Activated naive CD8-positive, alpha-beta T cell (primary cell): ENCODE data around the gene UBR4.
"Not testable (repeated sequence)": the region's sequence is repeated elsewhere in the genome, so short reads cannot be mapped to it uniquely, and the experiment has no call there.

Experiments used
- H3K27ac Mint-ChIP-seq: one replicate; pipeline ENCODE4 v1.8.0; 2021; ENCODE audit warnings: mixed read lengths
- H3K27me3 Mint-ChIP-seq: one replicate; pipeline ENCODE4 v1.8.0; 2021; ENCODE audit warnings: mixed read lengths
- H3K36me3 Mint-ChIP-seq: one replicate; pipeline ENCODE4 v1.8.0; 2021; ENCODE audit warnings: mixed read lengths
- H3K4me1 Mint-ChIP-seq: one replicate; pipeline ENCODE4 v1.8.0; 2021; ENCODE audit warnings: low read depth, mixed read lengths
- H3K4me3 Mint-ChIP-seq: one replicate; pipeline ENCODE4 v1.8.0; 2021; ENCODE audit warnings: mild to moderate bottlenecking, mixed read lengths
- H3K9me3 Mint-ChIP-seq: one replicate; pipeline ENCODE4 v1.8.0; 2021; ENCODE audit warnings: low read depth, mixed read lengths

Gene UBR4

DNA sequence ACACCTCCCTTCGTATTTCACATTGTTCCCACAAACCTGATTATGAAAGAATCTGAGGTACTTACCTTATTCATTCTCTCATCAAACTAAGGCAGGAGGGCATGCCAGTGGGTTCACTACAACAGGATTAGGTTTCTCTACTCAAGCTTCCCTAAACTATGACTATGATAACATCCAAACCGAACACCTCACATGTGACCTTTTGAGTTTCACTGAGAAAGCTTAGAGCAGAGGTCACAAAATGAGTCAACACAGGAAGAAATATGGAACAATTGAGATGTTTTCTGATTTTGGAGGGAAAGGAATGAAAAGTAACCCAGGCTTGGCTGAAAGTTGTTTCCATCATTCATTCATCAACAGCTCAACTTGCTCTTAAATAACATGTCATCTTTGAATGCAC lies 24.1 kb downstream of the UBR4 start:
- Mint-ChIP-seq H3K27me3 (no peaks in the 10 kb centered on the region), H3K9me3 (no peaks in the 10 kb centered on the region), H3K4me3 (peak overlapping the region; percentile 24), H3K27ac (peak overlapping the region; percentile 92), H3K36me3 (peaks cover 32% of the 10 kb centered on the region), H3K4me1 (peaks cover 21% of the 10 kb centered on the region)

DNA sequence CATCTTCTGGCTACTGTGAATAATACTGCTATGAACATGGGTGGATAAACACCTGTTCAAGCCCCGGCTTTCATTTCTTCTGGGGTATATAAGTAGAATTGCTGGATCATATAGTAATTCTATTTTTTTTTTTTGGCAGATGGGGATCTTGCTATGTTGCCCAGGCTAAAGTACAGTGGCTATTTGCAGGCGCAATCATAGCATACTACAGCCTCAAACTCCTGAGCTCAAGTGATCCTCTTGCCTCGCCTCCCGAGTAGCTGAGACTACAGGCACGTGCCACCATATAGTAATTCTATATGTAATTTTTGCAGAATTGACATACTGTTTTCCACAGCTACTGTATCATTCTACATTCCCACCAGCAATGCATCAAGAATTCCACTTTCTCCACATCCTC lies 27.8 kb downstream of the UBR4 start:
- Mint-ChIP-seq H3K27ac (no peak overlapping the region), H3K27me3 (no peaks in the 10 kb centered on the region), H3K4me3 (no peak overlapping the region), H3K4me1 (peaks cover 40% of the 10 kb centered on the region), H3K36me3 (peaks cover 30% of the 10 kb centered on the region), H3K9me3 (no peaks in the 10 kb centered on the region)

DNA sequence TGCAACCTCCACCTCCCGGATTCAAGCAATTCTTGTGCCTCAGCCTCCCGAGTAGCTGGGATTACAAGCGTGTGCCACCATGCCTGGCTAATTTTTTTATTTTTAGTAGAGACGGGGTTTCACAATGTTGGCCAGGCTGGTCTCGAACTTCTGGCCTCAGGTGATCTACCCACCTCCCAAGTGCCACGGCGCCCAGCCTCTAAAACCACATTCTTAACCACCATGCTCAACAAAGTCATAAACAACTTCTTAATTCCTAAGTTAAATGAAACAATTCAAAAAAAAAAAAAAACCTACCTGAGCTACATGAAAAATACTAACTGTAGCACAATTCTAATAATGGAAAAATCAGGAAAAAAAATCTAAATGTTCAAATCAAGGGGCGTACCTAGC lies 29.8 kb downstream of the UBR4 start:
- Mint-ChIP-seq H3K27ac (peak overlapping the region; percentile 82), H3K36me3 (peaks cover 23% of the 10 kb centered on the region), H3K4me1 (peaks cover 28% of the 10 kb centered on the region)
- not testable (repeated sequence) for H3K9me3 Mint-ChIP-seq, H3K27me3 Mint-ChIP-seq, H3K4me3 Mint-ChIP-seq

DNA sequence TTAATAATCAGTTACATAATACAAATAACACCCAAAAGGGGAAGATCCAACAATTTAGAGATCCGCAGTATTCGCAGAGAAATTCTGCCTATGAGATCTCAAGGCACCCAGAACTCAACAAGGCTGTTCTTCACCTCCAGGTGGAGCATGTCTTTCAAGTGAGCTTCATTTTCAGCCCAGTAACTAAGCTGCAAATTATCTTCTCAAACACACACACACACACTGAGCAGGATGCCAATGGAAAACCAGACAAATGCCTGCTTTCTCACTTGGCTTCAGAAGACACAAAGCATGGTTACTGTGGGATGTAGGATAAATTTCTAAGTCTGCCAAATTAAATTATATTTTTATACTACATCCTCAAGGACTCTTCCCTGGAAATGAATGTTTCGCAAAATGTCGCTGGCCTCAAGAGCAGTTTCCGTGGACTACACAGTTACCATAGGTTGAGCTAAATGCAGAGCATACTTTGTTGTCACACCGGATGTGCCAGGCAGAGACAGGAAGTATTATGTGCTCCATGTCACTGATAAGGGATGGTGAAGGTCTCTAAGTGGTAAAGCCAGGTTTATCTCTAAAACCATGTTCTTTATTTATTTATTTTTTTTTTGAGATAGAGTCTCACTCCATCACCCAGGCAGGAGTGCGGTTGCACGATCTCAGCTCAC lies 30.3 kb downstream of the UBR4 start:
- peaks cover 25% of the 10 kb centered on the region for H3K4me1 Mint-ChIP-seq
- no peaks in the 10 kb centered on the region for H3K27me3 Mint-ChIP-seq
- peak overlapping the region; percentile 82 for H3K27ac Mint-ChIP-seq
- H3K4me3 Mint-ChIP-seq: peak overlapping the region; percentile 31
- H3K36me3 Mint-ChIP-seq: peaks cover 23% of the 10 kb centered on the region
- no peaks in the 10 kb centered on the region for H3K9me3 Mint-ChIP-seq

DNA sequence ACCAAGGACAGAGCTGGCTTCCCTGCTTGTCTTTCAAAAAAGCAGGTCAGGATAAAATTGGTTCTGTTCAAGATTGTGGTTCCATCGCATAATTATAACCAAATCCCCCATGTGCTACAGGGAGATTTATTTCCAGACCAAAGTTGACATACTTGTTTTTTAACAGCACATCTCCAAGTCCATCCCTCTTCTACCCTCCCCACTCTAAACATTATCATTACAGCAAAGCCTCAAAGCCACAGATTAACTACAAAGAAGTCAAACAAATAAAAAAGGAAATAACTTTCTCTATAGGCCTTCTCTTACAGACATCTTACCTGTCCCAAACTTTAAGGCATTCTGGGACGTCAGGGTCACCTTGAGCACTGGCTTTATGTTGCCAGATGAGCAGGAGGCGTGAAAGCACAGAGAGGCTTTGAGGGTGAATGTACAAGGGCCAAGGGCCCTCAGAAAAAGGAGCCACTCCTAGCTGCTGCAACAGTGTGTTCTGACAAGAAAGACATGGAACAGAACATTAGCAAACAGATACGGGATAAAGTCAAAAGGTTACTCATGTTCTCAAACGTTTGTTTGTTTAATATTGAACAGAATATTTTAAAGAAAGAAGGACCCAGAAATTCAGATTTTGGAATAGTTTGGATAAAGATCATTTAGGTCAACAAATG lies 31.2 kb downstream of the UBR4 start:
- Mint-ChIP-seq H3K36me3 (peaks cover 22% of the 10 kb centered on the region), H3K4me3 (no peak overlapping the region), H3K4me1 (peaks cover 23% of the 10 kb centered on the region), H3K9me3 (no peaks in the 10 kb centered on the region), H3K27me3 (no peaks in the 10 kb centered on the region), H3K27ac (peak overlapping the region; percentile 82)

DNA sequence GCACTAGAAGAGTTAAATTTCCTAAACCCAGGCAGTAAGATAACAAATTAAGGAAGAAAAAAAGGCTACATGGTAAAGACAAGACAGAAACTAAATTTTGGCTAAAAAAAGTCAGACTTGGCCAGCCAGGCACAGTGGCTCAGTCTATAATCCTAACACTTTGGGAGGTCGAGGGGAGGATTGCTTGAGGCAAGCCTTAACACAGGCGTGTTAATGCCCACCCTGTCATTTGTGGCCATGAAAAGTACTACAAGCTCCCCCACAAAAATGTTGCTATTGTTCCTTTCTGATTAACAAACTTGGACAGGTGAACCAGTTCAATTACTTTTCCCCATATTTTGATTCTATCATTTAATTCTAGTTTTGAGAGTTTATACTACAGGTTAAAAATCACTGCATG lies 32.3 kb downstream of the UBR4 start:
- H3K4me3 Mint-ChIP-seq: no peak overlapping the region
- H3K36me3 Mint-ChIP-seq: peaks cover 19% of the 10 kb centered on the region
- H3K27ac Mint-ChIP-seq: no peak overlapping the region
- H3K4me1 Mint-ChIP-seq: peaks cover 23% of the 10 kb centered on the region
- no peaks in the 10 kb centered on the region for H3K27me3 Mint-ChIP-seq
- no peaks in the 10 kb centered on the region for H3K9me3 Mint-ChIP-seq

DNA sequence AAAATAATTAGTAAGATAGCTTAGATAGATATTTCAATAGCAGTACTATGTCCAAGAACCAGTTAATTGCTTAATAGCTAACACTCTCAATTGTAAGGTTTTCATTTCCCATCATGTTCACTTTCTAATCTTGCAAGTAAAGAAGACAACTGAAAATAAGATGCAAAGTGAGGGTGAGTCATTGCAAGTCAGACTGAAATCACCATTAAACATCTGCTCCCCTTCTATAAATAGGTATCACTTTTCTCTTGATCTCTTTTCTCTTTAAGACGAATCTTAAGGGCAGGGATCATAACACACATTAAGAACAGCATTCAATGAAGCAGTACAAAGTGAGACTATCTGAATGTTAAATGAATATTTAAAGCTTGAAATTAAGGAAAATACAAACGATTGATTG lies 40.4 kb downstream of the UBR4 start:
- Mint-ChIP-seq H3K36me3 (peaks cover 15% of the 10 kb centered on the region), H3K4me1 (peaks cover 12% of the 10 kb centered on the region), H3K27ac (peak overlapping the region; percentile 92), H3K9me3 (no peaks in the 10 kb centered on the region), H3K27me3 (no peaks in the 10 kb centered on the region), H3K4me3 (peak overlapping the region; percentile 59)

DNA sequence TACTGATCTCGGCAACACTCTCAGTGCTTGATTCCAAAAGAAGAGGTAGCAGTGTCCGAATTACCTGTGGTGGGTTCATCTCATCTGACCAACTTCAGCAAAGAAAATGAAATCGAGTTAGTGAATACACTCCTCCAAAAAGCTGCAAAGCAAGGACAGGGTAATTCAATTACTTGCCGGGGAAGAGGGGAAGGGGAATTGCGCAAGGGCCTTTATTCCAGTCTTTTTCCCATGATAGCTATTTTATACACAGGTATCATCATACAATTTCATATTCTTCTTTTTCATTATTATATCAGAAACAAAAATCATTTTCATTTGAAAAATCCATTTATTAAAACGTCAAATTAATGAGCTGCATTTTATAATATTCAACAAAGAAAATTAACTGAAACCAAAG lies 42.9 kb downstream of the UBR4 start:
- Mint-ChIP-seq H3K4me1 (peaks cover 12% of the 10 kb centered on the region), H3K27ac (no peak overlapping the region), H3K36me3 (peaks cover 12% of the 10 kb centered on the region), H3K4me3 (no peak overlapping the region), H3K27me3 (no peaks in the 10 kb centered on the region), H3K9me3 (no peaks in the 10 kb centered on the region)

DNA sequence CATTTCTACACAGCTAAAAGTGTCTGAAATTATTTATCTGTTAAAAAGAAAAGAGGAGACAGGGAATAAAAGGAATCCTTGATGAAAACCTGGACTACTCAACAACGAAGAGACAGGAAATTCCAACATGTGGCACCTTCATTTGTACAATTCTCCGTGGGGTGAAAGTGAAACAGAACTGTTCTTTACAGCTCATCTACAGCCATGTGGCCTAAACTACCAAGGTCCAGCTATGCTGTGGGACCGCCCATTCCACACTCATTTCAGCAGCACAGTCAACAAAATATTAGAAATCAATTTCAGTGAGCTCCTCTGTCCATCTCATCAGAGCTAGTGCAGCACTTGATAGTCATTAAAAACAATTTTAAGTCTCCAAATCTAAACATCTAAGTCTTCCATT lies 44.0 kb downstream of the UBR4 start:
- Mint-ChIP-seq H3K4me1 (peaks cover 12% of the 10 kb centered on the region), H3K4me3 (no peak overlapping the region), H3K27ac (peak overlapping the region; percentile 38), H3K36me3 (peaks cover 12% of the 10 kb centered on the region), H3K9me3 (no peaks in the 10 kb centered on the region), H3K27me3 (no peaks in the 10 kb centered on the region)

DNA sequence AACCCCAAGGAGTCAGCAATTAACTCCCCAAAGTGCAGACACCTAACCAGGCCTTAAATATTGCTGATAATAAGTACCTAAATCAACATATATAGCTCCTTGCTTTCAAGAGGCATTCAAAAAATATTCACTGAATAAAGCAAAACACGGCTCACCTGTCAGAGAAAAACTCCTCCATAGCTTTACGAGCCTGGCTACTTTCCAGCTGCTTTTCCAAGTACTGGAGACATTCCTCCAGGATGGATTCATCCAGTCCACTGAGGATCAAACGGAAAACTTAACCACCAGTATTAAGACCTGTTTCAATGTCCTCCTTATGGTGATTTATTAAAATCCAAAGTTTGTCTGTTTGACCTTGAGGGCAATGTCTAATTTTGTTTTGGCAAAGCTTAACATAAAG lies 44.6 kb downstream of the UBR4 start:
- no peak overlapping the region for H3K27ac Mint-ChIP-seq
- peaks cover 10% of the 10 kb centered on the region for H3K4me1 Mint-ChIP-seq
- H3K9me3 Mint-ChIP-seq: no peaks in the 10 kb centered on the region
- H3K36me3 Mint-ChIP-seq: peaks cover 10% of the 10 kb centered on the region
- H3K4me3 Mint-ChIP-seq: no peak overlapping the region
- H3K27me3 Mint-ChIP-seq: no peaks in the 10 kb centered on the region

DNA sequence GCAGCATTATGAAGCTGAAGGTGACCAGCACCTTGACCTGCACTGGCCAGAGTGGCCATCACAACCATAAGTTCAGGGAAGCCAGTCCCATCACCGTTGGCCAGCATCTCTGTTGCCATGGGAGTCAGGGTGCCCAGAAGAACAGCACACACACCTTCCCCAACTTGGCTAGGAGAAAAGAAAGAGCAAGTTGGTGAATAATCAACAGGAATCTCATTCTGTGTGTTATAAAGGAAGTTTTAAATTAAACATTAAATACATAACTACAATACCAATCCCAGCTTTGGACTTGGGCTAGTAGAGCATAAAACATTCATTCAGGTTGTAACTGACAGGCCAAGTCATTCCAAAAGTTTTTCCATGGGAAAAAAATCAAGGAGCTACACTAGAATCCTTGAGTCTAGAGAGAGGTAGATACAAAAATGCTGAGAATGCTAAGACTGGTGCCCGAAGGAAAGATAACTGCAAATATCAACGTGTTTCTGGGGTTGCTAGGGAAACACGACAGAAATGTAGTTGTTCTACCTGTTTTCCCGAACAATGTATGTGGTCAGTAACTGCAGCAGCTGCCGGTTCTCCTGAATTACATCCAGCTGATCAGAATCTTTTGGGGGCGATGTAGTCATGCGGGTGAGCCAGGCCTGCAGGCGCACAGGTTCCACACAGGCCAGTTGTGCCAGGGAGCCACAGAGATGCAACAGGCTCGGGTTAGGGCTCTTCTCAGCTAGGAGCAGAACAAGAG lies 45.6 kb downstream of the UBR4 start:
- Mint-ChIP-seq H3K36me3 (peaks cover 9% of the 10 kb centered on the region), H3K27ac (peak overlapping the region; percentile 16), H3K4me3 (no peak overlapping the region)

DNA sequence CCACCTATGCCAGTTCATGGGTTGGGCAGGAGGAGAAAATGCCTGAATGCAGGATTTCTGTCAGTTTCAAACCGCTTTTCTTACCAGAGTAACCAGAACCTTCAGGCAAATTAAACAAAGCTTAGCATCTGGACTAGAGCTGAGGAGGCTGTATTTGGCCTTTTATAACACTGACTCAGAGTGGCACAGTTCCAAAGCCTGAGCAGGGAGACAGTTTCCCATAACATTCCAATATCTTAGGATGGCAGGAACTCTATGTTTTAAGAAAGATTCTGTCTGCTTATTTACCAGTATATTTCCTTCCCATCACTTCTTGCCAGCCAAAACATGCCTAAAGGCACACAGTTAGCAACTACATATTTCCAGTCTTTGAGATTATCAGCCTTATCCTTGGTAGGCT lies 46.8 kb downstream of the UBR4 start:
- H3K27me3 Mint-ChIP-seq: no peaks in the 10 kb centered on the region
- H3K4me3 Mint-ChIP-seq: no peak overlapping the region
- no peaks in the 10 kb centered on the region for H3K9me3 Mint-ChIP-seq
- peaks cover 9% of the 10 kb centered on the region for H3K36me3 Mint-ChIP-seq
- no peaks in the 10 kb centered on the region for H3K4me1 Mint-ChIP-seq
- peak overlapping the region; percentile 16 for H3K27ac Mint-ChIP-seq

More for the DNA sequence above, 45.6 kb downstream of the UBR4 start:
- Mint-ChIP-seq H3K27me3 (no peaks in the 10 kb centered on the region), H3K4me1 (peaks cover 3% of the 10 kb centered on the region), H3K9me3 (no peaks in the 10 kb centered on the region)

DNA sequence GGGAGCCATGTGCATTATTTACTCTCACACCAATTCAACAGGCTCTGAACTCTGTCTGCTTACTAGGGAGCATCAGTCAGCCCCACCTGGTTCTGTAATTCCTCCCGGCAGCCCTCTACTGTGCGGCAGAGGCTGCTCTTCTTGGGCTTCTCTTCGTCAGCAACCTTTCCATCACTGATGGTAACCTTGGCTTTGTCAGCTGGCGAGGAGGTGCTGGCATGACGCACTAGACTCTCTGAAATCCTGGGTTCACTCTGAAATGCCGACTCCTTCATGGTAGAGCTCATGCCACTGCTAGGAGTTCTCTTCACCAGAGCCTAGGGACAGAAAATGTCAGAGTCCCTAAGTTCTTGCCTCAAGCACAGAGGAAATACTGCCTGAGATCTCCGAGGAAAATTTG lies 49.2 kb downstream of the UBR4 start:
- Mint-ChIP-seq H3K9me3 (no peaks in the 10 kb centered on the region), H3K36me3 (peaks cover 7% of the 10 kb centered on the region), H3K4me1 (peaks cover 6% of the 10 kb centered on the region)

DNA sequence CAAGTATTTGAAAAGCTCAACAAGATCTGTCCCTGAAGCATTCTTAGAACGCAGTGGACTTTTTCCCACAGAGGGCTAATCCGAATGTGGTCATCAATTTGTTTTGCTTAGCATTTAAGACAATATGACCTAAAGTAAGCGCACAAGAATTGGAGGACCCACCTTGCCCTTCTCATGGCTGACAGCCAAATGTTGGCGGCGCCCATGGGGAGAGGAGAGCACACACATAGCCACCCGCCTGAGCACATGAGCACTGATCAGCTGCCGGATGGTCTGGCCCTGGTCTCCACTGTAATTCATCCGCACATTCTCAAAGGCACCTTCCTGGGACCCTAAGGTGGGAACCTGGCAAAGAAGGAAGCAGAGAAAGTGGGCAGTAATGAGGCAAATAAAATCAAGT lies 52.4 kb downstream of the UBR4 start:
- Mint-ChIP-seq H3K27ac (peak overlapping the region; percentile 34), H3K4me3 (no peak overlapping the region), H3K9me3 (no peaks in the 10 kb centered on the region), H3K4me1 (peaks cover 6% of the 10 kb centered on the region), H3K27me3 (no peaks in the 10 kb centered on the region), H3K36me3 (peaks cover 20% of the 10 kb centered on the region)

More for the DNA sequence above, 49.2 kb downstream of the UBR4 start:
- no peak overlapping the region for H3K27ac Mint-ChIP-seq
- no peaks in the 10 kb centered on the region for H3K27me3 Mint-ChIP-seq
- H3K4me3 Mint-ChIP-seq: no peak overlapping the region

DNA sequence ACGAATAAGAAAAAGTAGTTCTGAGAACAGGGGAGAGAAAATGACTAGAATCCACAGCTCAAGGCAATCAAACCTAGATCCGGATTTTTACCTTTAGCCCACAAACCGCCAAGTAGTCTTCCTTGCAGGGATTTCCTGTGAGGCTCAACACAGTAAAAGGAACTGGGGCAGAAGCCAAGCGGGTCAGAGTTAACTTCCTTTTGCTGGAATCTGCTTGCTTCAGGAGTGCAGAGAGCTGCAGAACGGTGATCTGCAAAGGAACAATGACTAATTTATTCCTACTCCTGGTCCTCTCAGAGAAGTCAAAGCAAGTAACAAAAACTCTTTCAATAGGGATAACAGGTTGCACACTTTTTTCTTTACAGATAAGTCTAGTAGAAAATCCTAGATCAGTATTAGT lies 53.4 kb downstream of the UBR4 start:
- H3K27ac Mint-ChIP-seq: peak overlapping the region; percentile 28
- no peak overlapping the region for H3K4me3 Mint-ChIP-seq
- peaks cover 18% of the 10 kb centered on the region for H3K36me3 Mint-ChIP-seq
- H3K4me1 Mint-ChIP-seq: peaks cover 6% of the 10 kb centered on the region
- no peaks in the 10 kb centered on the region for H3K9me3 Mint-ChIP-seq
- H3K27me3 Mint-ChIP-seq: no peaks in the 10 kb centered on the region
